GM12892 (cell line): ENCODE results near the gene TENM3.

Source experiments
- POLR2A ChIP-seq: IDR thresholded peaks from 2 replicates; pipeline ENCODE4 v1.6.1; 2011; ENCODE audit warnings: low read depth, low read length, control low read depth
- POLR2AphosphoS5 ChIP-seq: IDR thresholded peaks from 2 replicates; pipeline ENCODE4 v1.6.1; 2011; ENCODE audit warnings: low read depth, low read length, control low read depth

GRCh38 chr4:182577411-182577810 lies 334.2 kb downstream of the TENM3 start:
- TF ChIP-seq POLR2A (no peak), POLR2AphosphoS5 (no peak)
